HepG2 (cell line): ENCODE measurements around the gene STAT6. TPM values are rescaled to one million over a fixed set of nuclear protein-coding genes. Genes with fewer than 3 reads are reported as not detected.

Experiments
- ATF3 ChIP-seq: sonication (generic); formaldehyde crosslinking; IDR thresholded peaks from 2 replicates; pipeline ENCODE4 v1.4.0; 2020; ENCODE audit warnings: missing genetic modification reagents
- ATF6 ChIP-seq: sonication (generic); formaldehyde crosslinking; conservative IDR thresholded peaks from 2 replicates; pipeline ENCODE4 v1.4.0; 2020; ENCODE audit warnings: missing genetic modification reagents
- FOSL1 ChIP-seq: sonication (generic); formaldehyde crosslinking; IDR thresholded peaks from 2 replicates; pipeline ENCODE4 v1.9.0; 2021; ENCODE audit warnings: missing genetic modification reagents, borderline replicate concordance
- HIC2 ChIP-seq: sonication (generic); formaldehyde crosslinking; IDR thresholded peaks from 2 replicates; pipeline ENCODE4 v1.9.0; 2022; ENCODE audit warnings: low read depth, missing genetic modification reagents
- HOXA7 ChIP-seq: sonication (generic); formaldehyde crosslinking; IDR thresholded peaks from 2 replicates; pipeline ENCODE4 v1.8.1; 2022; ENCODE audit warnings: mild to moderate bottlenecking, missing genetic modification reagents, moderate library complexity
- JUND ChIP-seq: sonication (generic); formaldehyde crosslinking; IDR thresholded peaks from 2 replicates; pipeline ENCODE4 v1.8.0; 2022; ENCODE audit warnings: mild to moderate bottlenecking, missing genetic modification reagents
- MAF1 ChIP-seq: sonication (generic); formaldehyde crosslinking; IDR thresholded peaks from 2 replicates; pipeline ENCODE4 v1.5.0; 2020; ENCODE audit warnings: missing genetic modification reagents, borderline replicate concordance
- MATR3 ChIP-seq: sonication (generic); formaldehyde crosslinking; IDR thresholded peaks from 2 replicates; pipeline ENCODE4 v1.4.0; 2020; ENCODE audit warnings: missing genetic modification reagents
- NFIC ChIP-seq: IDR thresholded peaks from 2 replicates; pipeline ENCODE4 v1.6.1; 2012; ENCODE audit warnings: mild to moderate bottlenecking, low read length, inconsistent platforms
- ONECUT2 ChIP-seq: sonication (generic); formaldehyde crosslinking; IDR thresholded peaks from 2 replicates; pipeline ENCODE4 v1.4.0; 2020; ENCODE audit warnings: missing genetic modification reagents
- SP140L ChIP-seq: sonication (generic); formaldehyde crosslinking; IDR thresholded peaks from 2 replicates; pipeline ENCODE4 v1.4.0; 2020; ENCODE audit warnings: missing genetic modification reagents, borderline replicate concordance
- TRIM24 ChIP-seq: sonication (generic); formaldehyde crosslinking; IDR thresholded peaks from 2 replicates; pipeline ENCODE4 v1.8.0; 2022; ENCODE audit warnings: mild to moderate bottlenecking, missing genetic modification reagents
- ZFP1 ChIP-seq: IDR thresholded peaks from 2 replicates; pipeline ENCODE4 v1.6.1; 2016
- ZNF225 ChIP-seq: sonication (generic); formaldehyde crosslinking; IDR thresholded peaks from 2 replicates; pipeline ENCODE4 v1.4.0; 2020; ENCODE audit warnings: mild to moderate bottlenecking, missing genetic modification reagents
- ZNF446 ChIP-seq: sonication (generic); formaldehyde crosslinking; IDR thresholded peaks from 2 replicates; pipeline ENCODE4 v1.5.0; 2020; ENCODE audit warnings: mild to moderate bottlenecking, missing genetic modification reagents
- ZNF530 ChIP-seq: sonication (generic); formaldehyde crosslinking; IDR thresholded peaks from 2 replicates; pipeline ENCODE4 v1.5.0; 2020; ENCODE audit warnings: low read depth, mild to moderate bottlenecking, missing genetic modification reagents
- ZNF558 ChIP-seq: sonication (generic); formaldehyde crosslinking; IDR thresholded peaks from 2 replicates; pipeline ENCODE4 v1.9.0; 2022; ENCODE audit warnings: mild to moderate bottlenecking, missing genetic modification reagents, borderline replicate concordance
- ZNF737 ChIP-seq: sonication (generic); formaldehyde crosslinking; IDR thresholded peaks from 2 replicates; pipeline ENCODE4 v1.5.0; 2020; ENCODE audit warnings: missing genetic modification reagents, mild to moderate bottlenecking, borderline replicate concordance
- ZNF746 ChIP-seq: sonication (generic); formaldehyde crosslinking; IDR thresholded peaks from 2 replicates; pipeline ENCODE4 v1.8.0; 2022; ENCODE audit warnings: mild to moderate bottlenecking, missing genetic modification reagents
- ZNF788 ChIP-seq: sonication (generic); formaldehyde crosslinking; IDR thresholded peaks from 2 replicates; pipeline ENCODE4 v1.5.0; 2020; ENCODE audit warnings: mild to moderate bottlenecking, missing genetic modification reagents, borderline replicate concordance
- ZZZ3 ChIP-seq: sonication (generic); formaldehyde crosslinking; IDR thresholded peaks from 2 replicates; pipeline ENCODE4 v1.4.0; 2020; ENCODE audit warnings: missing genetic modification reagents, mild to moderate bottlenecking, borderline replicate concordance
- polyA plus RNA-seq, 8 experiments: library from polyadenylated mRNA; depleted of rRNA in 3 of 8; stranded (reverse) in 7 of 8; unstranded in 1 of 8; fragments of >200 nt; fragmentation: Illumina TruSeq in 4 of 8; extraction: Trizol in 4 of 8; gene quantifications; 2 replicates each; pipeline versions ENCODE4 v1.2.1 to v1.2.3, GENCODE V29; 2011 to 2016; ENCODE audit warnings: low read depth in 4 of 8, missing spikeins in 1 of 8, mixed read lengths in 1 of 8; ENCODE audit not compliant: insufficient read depth in 1 of 8
- total RNA-seq, 5 experiments: library from RNA; depleted of rRNA; stranded (reverse); fragments of >200 nt; fragmentation: Illumina TruSeq; extraction: Trizol; gene quantifications; 2 replicates each; pipeline ENCODE4 v1.2.3, GENCODE V29; 2016; ENCODE audit warnings: low read depth in 1 of 5
- TF ChIP-seq, protein P1 (sequence below): sonication (generic); formaldehyde crosslinking; IDR thresholded peaks from 2 replicates; pipeline ENCODE4 v1.4.0; 2020; ENCODE audit warnings: mild to moderate bottlenecking, missing genetic modification reagents
- TF ChIP-seq, protein P2 (sequence below), 2 experiments: fragments of 450-650 bp in 1 of 2; sonication (generic) in 1 of 2; formaldehyde crosslinking; IDR thresholded peaks; 2 replicates each; pipeline versions ENCODE4 v1.5.0 to v1.8.0; 2020 to 2022; ENCODE audit warnings: mild to moderate bottlenecking in 1 of 2, missing genetic modification reagents in 1 of 2

Gene STAT6
- total and polyA plus RNA-seq, 2 of the 13 experiments (the other 11 are each of a cell fraction or from before 2014, with no cell fraction given) = 28.0 to 62.2 TPM

GRCh38 chr12:57138526-57139272 lies 27.5 kb upstream of the STAT6 start (continued):
- TF ChIP-seq HIC2 (CRISPR knock-in tag) = peak; percentile 66; the same call in 1 of the 2 replicates
- no peak for TF ChIP-seq ATF3 (CRISPR knock-in tag)
- no peak for TF ChIP-seq HOXA7 (CRISPR knock-in tag)
- no peak for TF ChIP-seq ZZZ3 (CRISPR knock-in tag)
- no peak for TF ChIP-seq SP140L
- TF ChIP-seq MAF1 = no peak
- no peak for TF ChIP-seq ZFP1 (CRISPR knock-in tag)
- no peak for TF ChIP-seq ATF6
- no peak for TF ChIP-seq JUND (CRISPR knock-in tag)
- TF ChIP-seq, protein P1, sequence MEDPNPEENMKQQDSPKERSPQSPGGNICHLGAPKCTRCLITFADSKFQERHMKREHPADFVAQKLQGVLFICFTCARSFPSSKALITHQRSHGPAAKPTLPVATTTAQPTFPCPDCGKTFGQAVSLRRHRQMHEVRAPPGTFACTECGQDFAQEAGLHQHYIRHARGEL (CRISPR knock-in tag) = no peak
- TF ChIP-seq ZNF530 = no peak
- no peak for TF ChIP-seq ZNF225 (CRISPR knock-in tag)
- TF ChIP-seq ZNF737 (CRISPR knock-in tag) = no peak
- TF ChIP-seq ZNF788 (CRISPR knock-in tag) = peak; percentile 50; the same call in 1 of the 2 replicates
- TF ChIP-seq TRIM24 (CRISPR knock-in tag) = no peak
- TF ChIP-seq ZNF746 (CRISPR knock-in tag) = peak; percentile 24; the same call in 1 of the 2 replicates
- no peak for TF ChIP-seq ONECUT2
- TF ChIP-seq ZNF446 (CRISPR knock-in tag) = no peak
- no peak for TF ChIP-seq ZNF558
- no peak for TF ChIP-seq NFIC
- no peak for TF ChIP-seq FOSL1 (CRISPR knock-in tag)
- TF ChIP-seq, protein P2, sequence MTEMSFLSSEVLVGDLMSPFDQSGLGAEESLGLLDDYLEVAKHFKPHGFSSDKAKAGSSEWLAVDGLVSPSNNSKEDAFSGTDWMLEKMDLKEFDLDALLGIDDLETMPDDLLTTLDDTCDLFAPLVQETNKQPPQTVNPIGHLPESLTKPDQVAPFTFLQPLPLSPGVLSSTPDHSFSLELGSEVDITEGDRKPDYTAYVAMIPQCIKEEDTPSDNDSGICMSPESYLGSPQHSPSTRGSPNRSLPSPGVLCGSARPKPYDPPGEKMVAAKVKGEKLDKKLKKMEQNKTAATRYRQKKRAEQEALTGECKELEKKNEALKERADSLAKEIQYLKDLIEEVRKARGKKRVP (CRISPR knock-in tag; IDR thresholded peaks at IDR 0.05) = 0 out of 4 replicates have a peak, but pooled peaks of 1 of the 2 experiments have one; percentile 46
- no peak for TF ChIP-seq MATR3 (CRISPR knock-in tag)
